NT2/D1 (cell line): Measurements from ENCODE around the gene MYBPC1.

Experiments
- DNase-seq: peaks from one replicate; pipeline ENCODE4 v3.0.0-alpha.2; 2011; ENCODE audit warnings: low read depth, low spot score
- H3K27me3 ChIP-seq: 2 replicates; pipeline ENCODE4 v1.6.0; 2011; ENCODE audit warnings: mild to moderate bottlenecking; ENCODE audit not compliant: insufficient read length, insufficient read depth
- H3K36me3 ChIP-seq: 2 replicates; pipeline ENCODE4 v1.6.1; 2011; ENCODE audit warnings: mild to moderate bottlenecking, low read length, mixed read lengths; ENCODE audit not compliant: insufficient read depth, insufficient read length
- H3K4me1 ChIP-seq: 2 replicates; pipeline ENCODE4 v1.5.1; 2011; ENCODE audit not compliant: insufficient read depth, insufficient read length
- H3K4me3 ChIP-seq: 2 replicates; pipeline ENCODE4 v1.5.1; 2011; ENCODE audit warnings: low read depth; ENCODE audit not compliant: insufficient read length
- H3K9ac ChIP-seq: 2 replicates; pipeline ENCODE4 v1.6.0; 2011; ENCODE audit warnings: low read depth; ENCODE audit not compliant: insufficient read length
- H3K9me3 ChIP-seq: 2 replicates; pipeline ENCODE4 v1.5.1; 2011; ENCODE audit warnings: mild to moderate bottlenecking, low read length; ENCODE audit not compliant: insufficient read depth
- SUZ12 ChIP-seq: IDR thresholded peaks from 2 replicates; pipeline ENCODE4 v1.6.1; 2011; ENCODE audit not compliant: insufficient read length, insufficient read depth; ENCODE audit errors: extremely low read depth
- YY1 ChIP-seq: IDR thresholded peaks from 2 replicates; pipeline ENCODE4 v1.6.1; 2011; ENCODE audit not compliant: insufficient read length, insufficient read depth
- ZNF274 ChIP-seq: IDR thresholded peaks from 2 replicates; pipeline ENCODE4 v1.6.1; 2011; ENCODE audit warnings: mild to moderate bottlenecking, low read depth, low read length

MYBPC1 gene

GRCh38 chr12:101612160-101612916, 17.6 kb downstream of the MYBPC1 start:
- TF ChIP-seq ZNF274: no peak
- TF ChIP-seq YY1: no peak
- TF ChIP-seq SUZ12: no peak
- H3K9me3 ChIP-seq: no peaks in the 10 kb centered on the region
- H3K4me1 ChIP-seq: no peaks in the 10 kb centered on the region
- no peaks in the 10 kb centered on the region for H3K27me3 ChIP-seq
- no peak for DNase-seq
- H3K9ac ChIP-seq: no peak overlapping the region
- no peak overlapping the region for H3K4me3 ChIP-seq
- H3K36me3 ChIP-seq: no peaks in the 10 kb centered on the region

GRCh38 chr12:101616027-101616494, 21.3 kb downstream of the MYBPC1 start:
- DNase-seq: no peak
- Histone ChIP-seq H3K9ac (no peak overlapping the region), H3K27me3 (no peaks in the 10 kb centered on the region), H3K4me1 (no peaks in the 10 kb centered on the region), H3K9me3 (no peaks in the 10 kb centered on the region), H3K36me3 (no peaks in the 10 kb centered on the region), H3K4me3 (no peak overlapping the region)
- no peak for TF ChIP-seq ZNF274
- TF ChIP-seq YY1: no peak
- no peak for TF ChIP-seq SUZ12

DNA sequence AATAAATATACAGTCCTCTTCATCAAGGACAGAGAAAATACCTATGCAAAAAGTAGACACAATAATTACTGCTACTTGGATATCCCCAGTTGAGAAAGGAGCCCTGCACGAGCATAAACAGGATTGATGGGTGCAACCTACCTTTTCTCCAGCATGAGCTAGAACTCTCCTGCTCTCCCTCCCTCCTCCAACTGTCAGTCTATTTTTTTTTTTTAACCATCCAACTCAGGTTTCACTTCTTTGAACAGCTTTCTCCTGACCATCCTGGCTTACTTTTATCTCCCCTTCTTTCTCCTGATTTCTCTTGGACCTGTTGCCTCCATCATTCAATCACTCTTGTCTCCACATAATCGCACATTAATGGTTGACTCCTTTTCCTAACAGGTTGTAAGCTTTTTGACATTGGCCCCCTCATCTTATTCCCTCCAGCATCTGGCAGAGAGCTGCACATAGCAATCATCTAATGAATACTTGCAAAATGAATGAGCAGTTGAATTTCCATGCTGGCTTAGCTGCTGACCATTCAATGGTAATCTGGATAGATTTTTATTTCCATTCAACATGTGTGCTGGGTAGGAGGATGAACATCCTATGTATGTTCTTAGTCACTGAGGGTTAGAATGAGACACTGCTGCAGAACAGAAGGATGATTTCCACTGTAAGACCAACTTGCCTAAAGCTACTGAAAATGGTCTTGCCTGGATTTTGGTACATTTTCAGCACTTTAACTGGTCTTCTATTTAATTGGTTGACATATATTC, 24.4 kb downstream of the MYBPC1 start:
- Histone ChIP-seq H3K27me3 (no peaks in the 10 kb centered on the region), H3K4me1 (no peaks in the 10 kb centered on the region), H3K4me3 (no peak overlapping the region), H3K9ac (no peak overlapping the region), H3K9me3 (no peaks in the 10 kb centered on the region), H3K36me3 (no peaks in the 10 kb centered on the region)
- TF ChIP-seq ZNF274: no peak
- TF ChIP-seq YY1: no peak
- DNase-seq: no peak

DNA sequence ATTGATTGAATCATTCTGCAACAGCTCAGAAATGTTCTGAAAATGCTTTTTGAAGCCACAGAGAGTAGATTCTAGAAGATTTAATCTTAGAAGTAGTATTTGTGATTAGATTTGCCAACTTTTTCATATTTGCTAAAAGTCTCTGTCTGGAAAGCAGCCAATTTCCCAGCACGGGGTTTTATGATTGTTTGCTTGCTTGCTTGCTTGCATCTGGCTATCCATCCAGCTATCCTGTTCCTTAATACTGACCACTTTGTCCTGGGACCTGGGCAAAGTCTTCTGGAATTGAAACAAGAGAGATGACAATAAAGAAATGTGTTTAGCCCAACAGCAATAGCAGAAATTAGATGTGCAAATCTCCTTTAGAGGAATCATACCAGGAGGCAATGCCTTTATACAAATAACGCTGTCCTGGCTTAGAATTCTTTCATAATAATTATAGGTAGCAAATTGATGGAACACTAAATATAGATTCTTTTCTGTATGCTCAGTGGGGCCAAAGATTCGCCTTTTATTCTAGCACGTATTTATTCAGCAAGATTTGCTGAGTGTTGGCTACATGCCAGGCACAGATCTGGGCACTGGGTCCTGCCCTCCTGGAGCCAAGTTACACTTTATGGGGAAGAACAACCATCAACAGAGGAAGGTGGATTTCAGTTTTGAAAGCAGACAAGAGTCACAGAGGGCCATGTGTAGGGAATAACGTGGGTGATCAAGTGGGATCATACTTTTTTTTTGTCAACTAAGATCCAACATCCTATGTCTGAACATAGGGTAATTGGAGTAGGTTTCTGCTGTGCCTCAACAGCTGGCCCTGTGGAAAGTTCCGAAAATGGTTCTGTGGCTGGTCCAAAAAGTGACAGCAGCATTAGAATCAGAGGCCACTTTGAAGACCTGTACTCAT, 25.3 kb downstream of the MYBPC1 start:
- DNase-seq: no peak
- H3K9me3 ChIP-seq: no peaks in the 10 kb centered on the region
- no peaks in the 10 kb centered on the region for H3K4me1 ChIP-seq
- H3K36me3 ChIP-seq: no peaks in the 10 kb centered on the region
- no peak overlapping the region for H3K4me3 ChIP-seq
- H3K9ac ChIP-seq: no peak overlapping the region
- TF ChIP-seq SUZ12 (no peak), YY1 (no peak), ZNF274 (no peak)
- H3K27me3 ChIP-seq: no peaks in the 10 kb centered on the region

- Histone ChIP-seq H3K36me3 (no peaks in the 10 kb centered on the region), H3K4me3 (no peak overlapping the region), H3K27me3 (no peaks in the 10 kb centered on the region), H3K9me3 (no peaks in the 10 kb centered on the region), H3K9ac (no peak overlapping the region), H3K4me1 (no peaks in the 10 kb centered on the region)
- DNase-seq: no peak
- TF ChIP-seq YY1 (no peak), SUZ12 (no peak), ZNF274 (no peak)
These were observed 26.0 kb downstream of the MYBPC1 start for GRCh38 chr12:101620762-101621133.

DNA sequence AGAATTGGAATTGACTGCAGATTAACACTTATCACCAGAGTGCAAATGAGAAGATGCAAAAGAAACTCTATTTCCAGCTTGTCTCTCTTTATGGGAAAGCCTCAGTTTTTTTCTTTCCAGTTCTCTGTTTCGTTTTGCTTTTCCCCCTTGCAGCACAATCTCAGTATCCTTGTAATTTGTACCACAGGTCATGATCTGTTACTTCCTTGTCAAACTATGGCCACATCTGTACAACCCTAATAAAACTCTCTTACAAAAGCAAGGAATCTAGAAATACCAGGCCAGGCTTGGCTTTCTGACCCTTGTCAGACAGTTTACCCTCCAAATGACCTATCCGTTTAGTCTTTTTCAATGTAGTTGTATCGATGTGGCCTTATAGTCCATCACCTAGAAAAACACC, 33.9 kb downstream of the MYBPC1 start:
- TF ChIP-seq YY1 (no peak), ZNF274 (no peak), SUZ12 (no peak)
- Histone ChIP-seq H3K9me3 (no peaks in the 10 kb centered on the region), H3K27me3 (no peaks in the 10 kb centered on the region), H3K9ac (no peak overlapping the region), H3K36me3 (no peaks in the 10 kb centered on the region), H3K4me1 (no peaks in the 10 kb centered on the region), H3K4me3 (no peak overlapping the region)
- DNase-seq: no peak
